GM20000 (cell line): ENCODE results near the gene ALG12.

Experiments
- DNase-seq: peaks from one replicate; pipeline ENCODE4 v3.0.0; 2012; ENCODE audit warnings: low spot score
- CTCF ChIP-seq: IDR thresholded peaks from 2 replicates; pipeline ENCODE4 v1.5.1; 2012; ENCODE audit warnings: mild to moderate bottlenecking, control low read depth; ENCODE audit errors: extremely low read depth, missing control alignments

Gene ALG12

DNA sequence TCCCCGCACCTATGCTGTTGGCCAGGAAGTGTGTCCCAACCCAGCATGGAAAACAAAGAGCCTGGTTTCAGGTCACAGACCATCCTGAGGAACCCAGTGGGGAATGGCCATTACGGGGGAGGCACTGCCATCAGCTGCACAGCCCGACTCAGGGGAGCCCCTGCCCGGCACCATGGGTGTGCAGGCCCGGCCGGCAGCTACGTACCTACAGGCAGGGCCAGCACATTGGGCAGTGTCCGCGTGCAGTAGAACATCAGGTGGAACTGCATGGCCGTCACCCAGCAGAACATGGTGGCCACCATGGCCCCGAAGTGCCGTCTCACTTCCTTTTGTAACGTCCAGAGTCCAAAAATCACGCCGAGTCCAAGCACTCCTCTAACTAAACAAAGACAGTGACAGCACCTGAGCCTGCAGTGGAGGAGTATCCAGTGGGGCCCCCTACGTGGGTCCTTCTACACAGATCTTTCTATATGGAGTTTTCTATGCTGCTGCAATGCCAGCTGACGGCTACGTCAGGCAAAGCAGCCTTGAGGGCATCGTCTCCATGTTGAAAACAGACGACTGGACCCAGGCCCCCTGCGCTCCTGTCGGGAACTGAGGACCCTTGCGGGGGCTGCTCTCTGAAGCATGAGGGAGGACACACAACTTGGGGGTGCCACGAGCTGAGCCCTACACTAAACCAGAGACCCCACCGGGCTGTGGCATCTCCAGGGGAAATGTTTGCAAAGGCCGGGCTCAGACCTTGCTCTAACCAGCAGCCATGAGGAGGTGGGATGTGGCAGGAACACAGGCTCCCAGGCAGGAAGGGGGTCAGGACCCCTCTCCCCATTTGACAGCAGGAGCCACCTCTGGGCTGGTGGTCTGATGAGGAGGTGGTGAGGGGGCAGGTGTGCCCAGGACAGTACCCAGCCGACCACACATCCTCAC is 7.7 kb downstream of the ALG12 start:
- DNase-seq = no peak
- TF ChIP-seq CTCF = no peak

DNA sequence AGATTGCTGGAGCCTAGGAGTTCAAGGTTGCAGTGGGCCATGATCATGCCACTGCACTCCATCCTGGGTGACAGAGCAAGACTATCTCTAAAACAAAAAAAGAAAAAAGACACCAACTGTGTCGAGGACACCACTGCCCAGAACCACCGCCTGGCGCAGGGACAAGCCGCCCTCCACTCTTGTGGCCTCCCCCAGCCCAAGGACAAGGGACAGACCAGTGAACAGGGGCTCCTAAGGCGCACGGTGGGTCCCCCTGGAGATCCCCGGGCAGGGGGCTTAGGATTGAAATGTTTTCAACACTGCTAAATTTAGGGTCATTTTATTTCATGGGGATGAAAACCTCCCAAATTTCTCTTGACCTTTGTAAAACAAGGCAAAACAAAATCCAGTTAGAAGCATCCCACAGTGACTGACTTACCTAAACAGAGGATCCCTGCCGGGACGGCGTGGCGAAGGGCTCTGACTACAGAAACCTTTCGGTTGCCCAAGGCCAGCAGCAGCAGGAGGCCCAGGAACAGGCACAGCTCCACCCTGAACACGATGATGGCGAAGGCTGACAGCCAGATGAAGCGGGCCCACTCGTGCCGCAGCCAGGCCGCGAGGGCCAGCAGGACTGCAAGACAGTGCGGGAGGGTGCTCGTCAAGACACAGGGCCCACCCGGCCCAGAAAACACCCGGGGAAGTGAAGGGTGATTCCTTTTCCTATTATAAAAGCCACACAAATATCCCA is 8.6 kb downstream of the ALG12 start:
- no peak for DNase-seq
- no peak for TF ChIP-seq CTCF

DNA sequence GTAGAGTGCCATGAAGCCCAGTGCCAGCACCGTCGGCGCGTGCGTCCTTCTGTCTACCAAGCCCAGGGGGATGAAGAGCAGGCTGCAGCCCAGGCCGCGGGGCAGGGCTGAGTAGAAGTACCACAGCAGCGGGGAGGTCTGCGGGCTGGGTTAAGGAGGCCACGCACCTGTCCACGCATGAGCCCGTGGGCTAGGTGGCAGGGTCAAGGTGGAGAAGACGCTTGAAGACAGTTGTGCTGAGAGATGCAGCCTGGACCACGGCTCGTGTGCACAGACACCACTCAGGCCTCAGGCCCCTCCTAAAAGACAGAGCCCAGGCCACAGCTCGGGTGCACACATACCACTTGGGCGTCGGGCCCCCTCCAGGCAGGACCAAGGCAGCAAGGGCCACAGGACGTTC is 10.4 kb downstream of the ALG12 start:
- no peak for DNase-seq
- TF ChIP-seq CTCF = no peak

- no peak for DNase-seq
- TF ChIP-seq CTCF = no peak
Observed at GRCh38 chr22:49906799-49907290, 11.4 kb downstream of the ALG12 start.

DNA sequence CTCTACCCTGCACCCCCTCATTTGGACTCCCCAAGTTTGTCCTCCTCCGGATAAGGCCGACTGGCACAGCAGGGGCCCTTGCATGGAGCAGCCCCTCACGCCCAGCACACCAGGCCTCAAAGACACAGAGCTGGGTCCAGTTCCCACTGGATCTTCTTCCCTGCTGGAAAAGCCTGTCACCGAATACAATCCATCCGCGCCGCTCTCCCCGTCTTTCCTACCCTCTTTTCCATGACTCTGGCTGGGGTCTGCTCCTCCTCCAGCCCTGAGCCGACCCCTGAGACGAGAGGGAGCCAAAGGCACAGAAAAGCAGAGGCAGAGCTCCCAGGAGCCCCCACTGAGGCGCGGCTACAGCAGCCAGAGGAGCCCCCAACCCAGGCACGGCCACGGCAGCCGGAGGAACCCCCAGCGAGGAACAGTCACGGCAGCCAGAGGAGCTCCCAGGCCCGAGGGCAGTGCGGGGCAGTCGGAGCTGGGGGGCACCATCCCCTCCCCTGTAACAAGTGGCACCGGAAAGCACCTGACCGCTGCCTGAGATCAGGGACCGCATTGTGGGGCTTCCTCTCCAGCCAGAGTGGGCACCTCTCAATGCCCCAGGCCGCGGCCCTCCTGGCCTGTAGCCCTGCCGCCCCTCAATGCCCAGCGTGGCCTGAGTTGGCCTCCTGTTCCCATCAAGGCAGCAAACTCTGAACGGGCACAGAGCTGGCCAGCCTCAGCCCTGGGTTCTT is 12.0 kb downstream of the ALG12 start:
- TF ChIP-seq CTCF = no peak
- no peak for DNase-seq

DNA sequence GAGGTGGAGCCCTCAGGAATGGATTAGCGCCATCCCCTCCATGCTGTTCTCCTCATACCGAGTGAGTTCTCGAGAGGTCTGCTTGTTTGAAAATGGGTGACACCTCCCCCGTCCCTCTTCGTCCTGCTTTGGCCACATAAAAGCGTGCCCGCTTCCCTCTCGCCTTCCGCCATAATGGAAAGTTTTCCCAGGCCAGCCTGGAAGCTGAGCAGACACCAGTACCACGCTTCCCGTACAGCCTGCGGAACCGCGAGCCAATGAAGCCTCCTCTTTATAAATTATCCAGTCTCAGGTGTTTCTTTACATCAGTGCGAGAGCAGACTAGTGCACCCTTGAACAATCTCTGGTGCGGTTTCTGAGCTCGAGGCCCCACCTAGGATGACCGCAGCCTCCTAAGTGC is 12.8 kb downstream of the ALG12 start:
- no peak for DNase-seq
- no peak for TF ChIP-seq CTCF
